Measurements from ENCODE around the gene VPS4B.

The VPS4B gene

GRCh38 chr18:63410792-63411191 is 11.5 kb downstream of the VPS4B start:
- no peak for DNase-seq (ENCODE audit: low read depth)
- H3K4me3 ChIP-seq (ENCODE audit: low read depth, low read length) = no peak overlapping the region

GRCh38 chr18:63409301-63409700 is 13.0 kb downstream of the VPS4B start:
- TF ChIP-seq CTCF (IDR thresholded peaks at IDR 0.05; ENCODE audit: insufficient read depth, low read depth, low read length, missing control alignments) = no peak
- H3K4me3 ChIP-seq (ENCODE audit: low read depth, low read length) = no peak overlapping the region
- no peak for DNase-seq (ENCODE audit: low read depth)

More at GRCh38 chr18:63410792-63411191, 11.5 kb downstream of the VPS4B start:
- no peak for TF ChIP-seq CTCF (IDR thresholded peaks at IDR 0.05; ENCODE audit: insufficient read depth, low read depth, low read length, missing control alignments)

DNA sequence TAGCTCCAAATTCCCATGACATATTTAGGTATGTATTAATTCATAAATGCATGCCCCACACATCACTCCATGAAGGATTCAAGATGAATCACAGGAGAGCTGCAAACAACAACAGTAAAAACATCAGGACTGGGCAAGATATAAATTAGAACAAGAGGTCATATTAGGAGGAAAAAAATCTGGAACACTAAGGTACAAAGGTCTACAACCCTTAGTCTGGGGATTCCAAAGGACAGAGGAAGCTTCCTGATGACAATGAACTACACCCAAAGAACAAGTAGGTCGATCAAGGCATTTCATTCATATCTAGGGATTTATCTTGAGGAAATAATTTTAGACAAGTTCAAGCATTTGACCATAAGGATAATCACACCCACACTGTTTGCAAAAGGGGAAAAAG is 14.5 kb downstream of the VPS4B start:
- no peak for TF ChIP-seq CTCF (IDR thresholded peaks at IDR 0.05; ENCODE audit: insufficient read depth, low read depth, low read length, missing control alignments)
- DNase-seq (ENCODE audit: low read depth) = no peak

GRCh38 chr18:63405986-63406385 is 16.3 kb downstream of the VPS4B start:
- no peak for DNase-seq (ENCODE audit: low read depth)
- H3K4me3 ChIP-seq (ENCODE audit: low read depth, low read length) = no peak overlapping the region
- no peak for TF ChIP-seq CTCF (IDR thresholded peaks at IDR 0.05; ENCODE audit: insufficient read depth, low read depth, low read length, missing control alignments)

More for the DNA sequence above, 14.5 kb downstream of the VPS4B start:
- H3K4me3 ChIP-seq (ENCODE audit: low read depth, low read length) = no peak overlapping the region

DNA sequence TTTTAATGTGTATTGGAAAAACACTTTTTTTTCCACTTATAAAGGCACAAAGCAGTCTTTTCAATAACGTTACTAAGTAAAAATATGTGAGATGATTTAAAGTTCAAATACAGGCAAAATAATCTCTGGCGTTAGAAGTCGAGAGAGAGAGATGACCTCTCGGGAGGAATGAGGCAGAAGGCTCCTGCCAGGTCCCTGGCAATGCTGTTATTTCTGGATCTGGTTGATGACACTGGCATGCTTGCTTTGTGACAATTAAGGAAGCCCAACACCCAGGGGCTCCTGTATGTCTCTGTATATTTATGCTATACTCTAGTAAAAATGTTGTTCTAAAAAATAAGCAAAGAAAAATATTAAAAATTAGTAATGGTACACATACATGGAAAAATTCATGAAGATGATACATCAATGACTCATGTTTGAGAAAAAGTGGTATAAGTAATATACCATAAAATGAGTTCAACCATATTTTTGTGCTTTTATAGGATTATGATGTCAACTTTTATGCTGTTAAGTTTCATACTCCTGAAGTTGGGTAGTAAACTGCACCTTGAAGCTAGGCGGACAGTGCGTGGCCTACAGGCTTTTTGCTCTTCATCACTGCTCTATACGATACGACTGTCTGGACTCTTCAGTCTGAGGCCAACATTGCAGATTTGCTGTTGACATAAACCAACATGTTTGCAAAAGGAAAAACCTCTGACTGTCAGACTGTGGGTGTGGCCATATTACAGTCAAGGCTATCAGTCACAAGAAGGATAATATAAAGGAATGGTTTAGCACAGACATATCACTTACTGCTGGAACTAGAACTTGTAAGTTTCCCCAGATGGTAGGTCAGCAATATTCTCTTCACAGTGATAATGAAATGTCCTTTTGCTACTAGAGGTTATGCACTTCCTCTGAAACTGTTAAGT is 19.8 kb downstream of the VPS4B start:
- no peak overlapping the region for H3K4me3 ChIP-seq (ENCODE audit: low read depth, low read length)
- TF ChIP-seq CTCF (IDR thresholded peaks at IDR 0.05; ENCODE audit: insufficient read depth, low read depth, low read length, missing control alignments) = no peak
- no peak for DNase-seq (ENCODE audit: low read depth)

DNA sequence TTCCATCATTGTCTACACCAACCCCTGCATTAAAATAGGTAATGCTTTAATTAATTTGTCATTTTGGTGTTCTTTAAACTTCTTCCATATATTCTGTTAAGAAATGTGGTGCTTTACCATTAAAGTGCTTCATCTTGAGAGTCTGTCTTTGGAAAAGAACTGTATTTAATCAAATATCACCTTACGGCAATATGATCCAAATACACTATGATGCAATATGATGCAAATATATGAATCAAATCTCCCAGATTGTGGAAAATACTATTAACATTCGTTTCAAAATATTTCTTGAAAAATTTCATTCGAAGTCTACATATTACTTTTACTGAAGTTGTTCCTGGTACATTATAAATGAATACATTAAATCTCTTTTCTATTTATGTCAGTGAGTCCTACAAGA is 23.0 kb downstream of the VPS4B start:
- TF ChIP-seq CTCF (IDR thresholded peaks at IDR 0.05; ENCODE audit: insufficient read depth, low read depth, low read length, missing control alignments) = no peak
- DNase-seq (ENCODE audit: low read depth) = no peak
- H3K4me3 ChIP-seq (ENCODE audit: low read depth, low read length) = no peak overlapping the region
